Right hindlimb (tissue), 1 donor: ENCODE results near the gene HMG20B.

Experiments used
- DNase-seq: peaks from one replicate; pipeline ENCODE4 v3.0.0-alpha.2; 2018

The HMG20B gene

DNA sequence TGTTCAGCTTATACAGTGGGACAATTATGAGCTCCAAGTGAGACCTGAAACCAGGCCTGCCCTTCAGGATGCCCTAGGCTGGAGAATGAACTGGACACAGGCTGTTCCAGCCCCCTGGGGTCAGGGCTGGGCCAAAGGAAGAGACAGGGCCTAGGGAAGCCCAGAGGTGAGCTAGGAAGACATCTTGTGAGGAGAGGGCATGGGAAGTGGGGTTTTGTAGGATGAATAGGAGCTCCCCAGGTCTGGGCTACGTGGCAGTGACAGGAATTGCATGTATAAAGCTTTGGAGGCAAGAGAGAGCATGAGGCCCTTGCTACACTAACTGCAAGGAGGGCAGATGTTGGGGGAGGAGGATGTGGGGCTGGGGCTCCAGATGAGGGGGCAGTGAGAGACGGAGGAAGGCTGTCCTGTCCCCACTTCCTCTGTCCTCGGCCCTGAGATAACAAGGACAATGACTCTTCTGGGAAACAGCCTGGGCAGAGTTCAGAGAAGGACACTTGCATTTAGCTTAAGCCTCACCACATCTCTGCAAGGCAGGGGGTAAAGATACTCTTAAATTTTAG is 35.4 kb downstream of the HMG20B start:
- DNase-seq = no peak

DNA sequence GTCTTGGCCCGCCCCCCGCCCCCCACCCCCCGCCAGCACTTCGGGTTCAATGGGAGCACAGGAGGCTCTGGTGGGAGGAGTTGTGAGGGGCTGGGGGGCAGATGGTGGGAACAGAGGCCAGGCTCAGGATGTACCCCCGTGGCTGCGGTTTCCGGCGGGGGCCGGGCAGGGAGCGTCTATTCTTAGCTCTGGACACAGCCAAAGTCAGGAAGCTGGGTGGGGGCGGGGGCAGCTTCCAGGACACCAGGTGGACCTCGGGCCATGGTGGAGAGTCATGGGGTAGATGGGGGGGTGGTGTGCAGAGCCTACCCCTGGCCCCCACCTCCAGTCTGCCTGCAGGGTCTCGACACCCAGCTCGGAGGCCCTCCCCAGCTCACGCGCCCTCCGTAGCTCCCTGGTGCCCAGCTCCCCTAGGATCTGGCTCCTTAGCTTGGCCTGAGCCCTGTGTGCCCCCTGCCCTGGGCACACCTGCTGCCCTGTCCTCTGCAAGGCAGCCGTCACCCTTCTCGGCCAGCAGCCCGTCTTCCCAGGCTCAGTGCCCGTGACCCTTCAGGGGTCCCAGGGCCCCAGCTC is 36.1 kb downstream of the HMG20B start:
- peak; percentile 62 for DNase-seq

DNA sequence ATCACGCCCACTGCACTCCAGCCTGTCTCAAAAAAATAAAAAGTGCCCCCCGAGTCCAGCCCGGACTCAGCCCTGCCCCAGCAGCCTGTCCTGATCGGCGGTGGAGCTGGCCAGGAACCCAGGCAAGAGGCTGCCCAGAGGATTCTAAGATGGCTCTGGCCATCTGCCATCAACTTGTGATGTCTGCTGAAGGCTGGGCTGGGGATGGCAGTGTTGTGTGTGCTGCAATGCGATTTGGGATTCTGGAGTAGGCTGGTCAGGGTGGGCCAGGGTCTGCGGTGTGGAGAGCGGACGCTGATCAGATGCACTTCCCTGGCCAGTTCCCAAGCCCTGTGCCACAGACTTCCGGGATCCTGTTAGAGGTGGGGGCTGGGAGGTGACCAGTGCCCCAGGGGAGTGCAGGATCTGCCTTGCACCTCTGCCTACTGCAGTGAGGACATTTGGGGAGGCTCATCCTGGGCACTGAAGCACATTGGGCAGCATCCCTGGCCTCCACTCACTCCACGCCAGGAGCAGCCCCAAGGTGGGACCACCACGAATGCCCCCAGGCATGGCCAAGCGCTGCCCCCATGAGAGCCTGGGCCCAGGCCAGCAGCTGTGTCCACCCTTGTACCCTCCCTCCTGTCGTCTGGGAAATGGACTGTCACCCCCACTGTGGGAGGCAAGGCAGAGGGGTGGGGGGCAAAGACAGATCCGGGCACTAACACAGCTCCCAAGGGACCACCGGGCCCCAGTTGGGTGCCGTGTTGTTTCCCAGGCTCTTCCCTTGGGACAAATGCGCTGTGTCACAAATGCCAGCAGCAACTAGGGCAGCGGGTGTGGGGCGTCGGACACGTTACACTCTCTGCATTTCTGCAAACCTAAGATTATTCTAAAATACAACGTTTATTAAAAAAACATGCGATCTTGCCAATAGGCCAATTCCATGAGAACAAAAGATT is 37.3 kb downstream of the HMG20B start:
- DNase-seq = peak; percentile 21

DNA sequence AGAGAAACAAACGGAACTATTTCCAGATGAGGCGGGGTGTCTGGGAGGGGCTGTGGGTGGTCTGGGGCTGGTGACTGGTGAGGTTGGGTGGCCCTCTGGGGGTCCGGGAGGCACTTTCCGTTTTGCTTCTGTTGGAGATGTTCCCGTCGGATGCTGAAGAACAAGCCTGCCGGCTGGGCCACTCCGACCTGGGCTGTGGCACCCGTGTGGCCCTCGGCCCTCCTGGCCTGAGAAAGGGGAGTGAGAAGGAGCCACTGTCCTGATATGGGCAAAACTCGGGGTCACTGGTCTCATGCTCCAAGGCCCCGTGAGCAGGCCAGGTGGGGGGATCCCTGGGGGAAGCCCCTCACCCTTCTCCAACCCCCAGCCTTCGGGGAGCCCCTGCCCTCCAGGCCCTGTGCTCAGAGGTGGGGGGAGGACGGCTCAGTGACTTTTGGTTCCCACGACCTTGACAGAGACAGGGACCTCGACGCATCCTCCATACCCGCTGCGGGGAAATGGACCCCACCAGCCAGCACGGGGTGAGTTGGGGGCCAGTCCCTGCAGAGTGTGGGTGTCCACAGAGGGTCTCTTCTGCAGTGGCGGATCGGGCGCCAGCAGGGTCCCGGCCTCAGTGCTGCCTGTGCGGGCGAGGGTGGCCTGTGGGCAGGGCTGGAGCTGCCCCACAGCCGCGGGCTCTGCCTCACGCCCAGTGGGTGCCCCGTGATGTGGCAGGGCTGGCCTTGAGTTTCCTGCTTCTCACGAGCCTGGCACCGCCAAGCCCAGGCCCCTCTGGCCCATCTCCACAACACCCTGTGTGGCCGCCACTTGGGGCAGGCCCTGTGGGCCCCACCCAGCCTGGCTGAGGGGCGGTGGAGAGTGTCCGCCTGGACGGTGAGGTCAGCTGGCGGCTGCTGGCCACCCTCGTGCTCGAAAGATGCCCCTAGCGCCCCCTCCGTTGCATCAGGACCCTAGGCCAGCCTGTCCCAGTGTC is 38.3 kb downstream of the HMG20B start:
- DNase-seq = peak; percentile 19

DNA sequence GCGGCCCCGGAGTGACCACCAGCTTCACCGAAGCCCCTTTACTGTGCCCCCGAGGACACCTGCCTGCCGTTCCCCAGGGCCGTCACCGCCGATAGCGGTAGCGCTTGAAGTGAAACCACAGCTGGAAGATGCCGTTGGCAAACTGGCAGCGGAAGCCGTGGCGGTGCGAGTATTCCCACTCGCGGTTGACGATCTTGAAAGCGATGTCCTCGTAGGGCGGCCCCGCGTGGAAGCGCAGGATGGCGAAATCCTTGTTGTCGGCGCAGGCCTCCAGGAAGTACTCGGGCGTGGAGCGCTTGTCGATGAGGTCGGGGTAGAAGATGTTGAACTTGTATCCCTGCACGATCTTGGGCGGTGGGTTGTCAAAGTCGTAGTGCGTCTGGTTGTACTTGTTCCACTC is 39.1 kb downstream of the HMG20B start:
- no peak for DNase-seq

DNA sequence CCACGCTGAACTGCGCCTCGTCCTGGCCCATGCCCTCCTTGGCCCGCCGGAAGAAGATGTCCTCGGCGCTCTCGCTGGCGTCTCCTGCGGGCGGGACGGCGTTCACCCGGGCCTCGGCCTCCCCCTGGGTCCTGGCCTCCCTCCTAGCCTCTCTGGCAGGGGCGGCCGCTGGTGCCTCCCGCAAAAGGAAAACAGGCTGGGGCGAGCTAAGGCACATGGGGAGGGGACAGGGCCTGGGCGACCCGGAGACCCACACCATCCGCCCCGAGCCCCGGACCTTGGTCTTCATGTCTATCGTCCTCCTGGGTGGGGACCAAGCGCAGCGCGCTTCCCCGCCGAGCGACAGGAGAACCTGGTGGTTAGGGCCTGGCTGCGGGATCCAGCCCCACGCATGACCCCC is 39.6 kb downstream of the HMG20B start:
- DNase-seq = no peak

DNA sequence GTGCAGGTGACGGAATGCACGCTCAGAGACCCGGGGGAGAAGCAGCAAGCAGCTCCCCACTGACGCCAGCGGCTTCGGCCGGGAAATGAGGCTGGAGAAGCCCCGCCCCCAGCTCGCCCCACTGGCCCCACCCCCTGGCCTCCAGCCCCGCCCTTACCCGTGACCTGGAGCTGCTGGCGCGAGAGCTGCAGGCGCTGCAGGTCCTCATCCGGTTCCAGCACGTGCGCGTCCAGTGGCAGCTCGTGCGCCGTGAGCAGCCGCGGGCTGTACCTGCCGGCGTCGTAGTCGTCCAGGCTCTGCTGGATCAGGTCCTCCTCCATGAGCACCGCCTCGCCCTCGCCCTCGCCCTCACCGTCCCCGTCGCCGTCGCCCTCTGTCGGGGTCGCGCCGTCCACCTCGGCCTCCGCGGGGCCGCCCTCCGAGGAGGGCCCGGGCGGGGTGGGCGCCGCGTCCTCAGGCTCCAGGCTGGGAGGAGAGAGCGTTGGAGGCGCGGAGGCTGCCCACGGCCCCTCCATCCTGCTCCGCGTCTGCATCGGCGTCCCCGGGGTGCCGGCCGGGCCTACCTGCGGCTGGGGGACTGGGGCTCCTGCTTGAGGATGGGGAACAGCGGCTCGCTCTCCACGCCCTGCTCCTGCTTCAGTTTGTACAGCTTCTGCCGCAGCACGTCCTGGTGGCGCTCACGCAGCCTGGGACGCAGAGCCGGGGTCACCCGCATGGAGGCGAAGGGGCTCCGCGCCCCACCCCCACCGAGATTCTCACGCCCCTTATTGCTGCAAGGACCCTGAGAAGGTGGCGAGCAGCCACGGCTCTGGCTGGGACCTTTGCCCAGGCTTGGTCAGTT is 40.4 kb downstream of the HMG20B start:
- peak; percentile 34 for DNase-seq

DNA sequence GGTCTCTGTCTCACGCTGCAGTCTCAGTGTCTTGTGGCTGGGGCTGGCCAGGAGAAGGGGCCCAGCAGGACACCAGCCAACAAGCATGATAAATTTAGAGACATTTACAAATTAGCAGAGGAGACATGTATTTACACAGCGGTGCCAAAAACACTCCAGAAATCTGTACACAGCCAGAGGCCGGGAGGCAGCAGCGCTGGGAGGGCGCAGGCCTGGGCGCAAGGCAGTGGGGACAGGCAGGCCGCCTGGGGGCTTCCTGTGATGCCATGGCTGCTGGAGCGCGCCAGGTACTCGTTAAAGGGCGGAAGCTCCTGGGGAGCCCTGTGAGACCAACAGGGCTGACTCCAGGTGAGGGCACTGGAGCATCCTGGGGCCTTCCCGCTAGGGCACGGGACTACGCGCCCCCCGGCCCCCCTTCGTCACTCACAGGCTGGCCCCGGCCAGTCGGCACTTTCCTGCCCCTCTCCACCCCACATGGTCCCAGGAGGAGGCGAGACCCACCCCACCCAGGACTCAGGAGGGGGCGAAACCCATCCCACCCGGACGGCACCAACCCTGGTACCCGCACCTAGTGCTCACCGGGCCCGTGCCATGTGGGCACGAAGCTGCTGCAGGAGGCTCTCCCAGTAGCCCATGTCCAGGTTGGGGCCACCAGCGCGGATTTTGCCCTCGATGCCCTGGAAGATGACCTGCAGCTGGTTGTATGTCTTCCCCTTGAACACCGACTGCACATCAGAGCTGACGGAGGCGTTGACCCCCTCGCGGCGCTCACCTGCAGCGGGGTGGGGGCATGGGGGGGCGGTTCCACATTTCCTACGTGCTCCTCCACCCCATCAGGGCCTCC is 41.3 kb downstream of the HMG20B start:
- no peak for DNase-seq

DNA sequence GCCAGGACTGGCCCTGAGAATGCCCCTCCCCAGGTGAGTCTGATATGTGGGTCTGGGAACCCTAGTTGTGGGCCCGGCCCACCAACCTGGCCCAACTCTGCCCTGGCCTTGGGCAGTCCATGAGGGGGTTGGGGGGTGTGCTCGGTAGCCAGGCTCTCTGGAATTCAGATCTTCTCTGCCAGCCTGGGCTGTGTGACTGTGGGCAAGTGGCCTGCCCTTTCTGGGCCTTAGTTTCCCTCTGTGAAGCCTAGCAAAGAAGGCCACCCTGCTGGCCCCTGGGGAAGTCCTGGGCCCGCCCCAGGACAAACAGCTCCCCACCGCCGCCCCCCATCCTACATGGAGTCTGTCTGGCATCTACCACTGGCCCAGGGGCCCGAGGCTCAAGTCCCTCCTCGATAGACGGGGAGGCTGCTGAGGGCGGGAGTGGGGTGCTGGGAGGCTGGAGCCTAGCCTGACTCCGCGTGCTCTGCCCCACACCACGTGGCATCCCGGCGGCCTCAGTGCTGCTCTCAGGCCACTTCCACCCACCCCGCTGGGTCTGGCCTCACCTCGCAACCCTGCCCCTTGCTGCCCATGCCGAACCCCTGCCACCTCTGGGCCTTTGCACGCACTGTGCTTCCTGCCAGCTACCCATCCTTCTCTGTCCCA is 42.2 kb downstream of the HMG20B start:
- no peak for DNase-seq

DNA sequence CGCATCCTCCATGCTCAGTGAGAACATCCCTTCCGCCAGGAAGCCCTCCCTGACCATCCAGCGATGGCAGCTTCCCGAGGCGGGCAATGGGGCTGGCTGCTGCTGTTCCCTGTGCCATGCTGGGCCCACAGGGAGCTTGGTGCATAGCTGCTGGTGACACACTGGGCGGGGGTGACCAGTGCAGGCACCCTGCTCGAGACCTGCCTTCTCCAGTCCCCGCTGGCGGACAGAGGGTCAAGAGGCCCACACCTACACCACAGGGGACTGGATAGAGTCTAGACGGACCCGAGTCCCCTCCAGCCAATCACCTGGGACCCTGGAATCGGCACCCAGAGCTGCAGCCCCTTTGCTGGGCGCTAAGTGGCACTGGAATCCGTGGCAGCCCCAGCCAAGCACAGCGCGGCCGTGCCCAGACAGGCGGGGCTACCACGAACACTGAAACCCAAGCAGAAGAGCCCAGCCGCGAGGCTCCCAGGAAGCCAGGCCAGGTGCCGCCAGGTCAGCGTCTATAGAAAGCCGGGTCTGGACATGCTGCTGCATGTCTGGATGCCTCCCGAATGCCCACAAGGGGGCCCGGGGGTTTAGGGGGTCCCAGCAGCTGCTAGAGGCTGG is 42.9 kb downstream of the HMG20B start:
- DNase-seq = no peak

DNA sequence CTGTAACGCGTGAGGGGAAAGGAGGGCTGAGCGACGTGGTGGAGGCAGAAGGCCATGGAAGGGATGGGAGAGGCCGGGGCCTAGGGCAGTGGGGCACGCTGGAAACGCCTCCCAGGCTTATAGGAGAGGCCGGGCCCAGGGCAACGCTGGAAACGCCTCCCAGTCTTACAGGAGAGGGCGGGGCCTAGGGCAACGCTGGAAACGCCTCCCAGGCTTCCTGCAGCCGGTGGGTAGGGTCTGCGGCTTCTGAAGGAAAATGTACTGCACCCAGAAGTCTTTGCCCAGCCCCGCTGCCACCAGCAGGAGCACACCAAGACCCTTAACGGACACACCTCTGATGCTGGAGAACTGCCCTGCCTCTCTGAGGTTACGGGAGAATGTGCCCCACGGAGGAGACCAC is 44.7 kb downstream of the HMG20B start:
- no peak for DNase-seq

DNA sequence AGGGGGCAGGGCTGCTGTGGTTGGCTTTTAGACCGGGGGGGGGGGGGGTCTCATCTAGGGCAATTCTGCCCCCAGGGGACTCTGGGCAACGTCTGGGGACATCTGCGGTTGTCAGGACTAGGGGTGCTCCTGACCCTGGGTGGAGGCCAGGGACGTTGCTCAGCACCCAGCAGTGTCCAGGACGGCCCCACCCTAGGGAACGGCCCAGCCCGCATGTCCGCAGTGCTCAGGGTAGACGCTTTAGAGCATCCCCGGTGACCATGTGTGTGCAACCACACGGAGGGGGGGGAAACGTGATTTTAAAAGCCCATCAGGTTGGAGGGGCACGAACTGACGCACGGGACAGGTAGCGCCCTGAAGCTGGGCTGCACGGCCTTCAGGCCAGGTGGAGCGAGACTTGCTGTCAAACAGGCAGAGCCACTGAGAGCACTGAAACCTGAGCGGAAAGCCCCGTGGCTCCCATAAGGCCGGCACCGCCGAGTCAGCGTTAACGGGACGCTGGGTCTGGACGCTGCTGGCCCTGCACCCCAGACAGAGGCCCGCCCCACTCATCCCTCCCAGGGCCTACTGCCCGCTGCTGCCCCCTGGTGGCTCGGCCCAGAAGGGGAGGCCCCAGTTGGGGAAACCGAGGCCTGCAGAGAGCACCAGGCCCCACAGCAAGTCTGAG is 45.5 kb downstream of the HMG20B start:
- peak; percentile 71 for DNase-seq

DNA sequence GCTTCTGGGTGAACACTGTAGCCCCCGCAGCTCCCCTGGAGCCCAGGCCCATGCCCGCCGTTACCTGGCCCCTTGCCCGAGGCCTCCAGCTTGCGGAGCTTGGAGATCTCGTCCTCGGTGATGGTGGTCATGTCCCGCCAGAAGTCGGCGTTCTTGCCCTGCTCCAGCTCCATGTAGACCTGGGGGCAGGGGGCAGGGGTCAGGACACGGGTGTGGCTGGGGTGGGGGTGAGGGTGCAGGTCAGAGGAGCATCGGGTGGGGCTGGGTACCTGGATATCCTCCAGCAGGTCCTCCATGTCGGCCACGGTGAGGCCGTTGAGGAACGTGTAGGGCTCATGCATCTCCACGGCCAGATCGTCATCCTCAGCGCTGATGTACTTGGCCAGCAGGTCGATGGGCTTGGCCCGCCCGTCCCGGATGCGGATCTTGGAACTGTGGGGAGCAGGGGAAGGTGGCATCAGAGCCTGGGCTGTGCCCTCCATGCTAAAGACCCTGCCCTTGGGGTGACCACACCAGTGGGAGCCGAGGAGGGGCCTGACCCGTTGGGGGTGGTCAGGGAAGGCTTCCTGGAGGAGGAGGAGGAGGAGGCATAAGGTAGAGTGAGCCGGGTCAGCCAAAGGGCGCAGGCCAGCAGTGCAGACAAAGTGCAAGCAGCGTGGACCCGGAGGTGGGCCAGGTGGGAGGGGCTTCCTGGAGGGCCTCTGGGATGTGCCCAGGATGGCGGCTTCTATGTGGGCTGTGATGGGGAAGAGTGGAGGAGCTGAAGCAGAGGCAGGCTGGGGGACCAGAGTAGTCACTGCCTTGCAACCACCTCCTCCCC is 46.3 kb downstream of the HMG20B start:
- no peak for DNase-seq

DNA sequence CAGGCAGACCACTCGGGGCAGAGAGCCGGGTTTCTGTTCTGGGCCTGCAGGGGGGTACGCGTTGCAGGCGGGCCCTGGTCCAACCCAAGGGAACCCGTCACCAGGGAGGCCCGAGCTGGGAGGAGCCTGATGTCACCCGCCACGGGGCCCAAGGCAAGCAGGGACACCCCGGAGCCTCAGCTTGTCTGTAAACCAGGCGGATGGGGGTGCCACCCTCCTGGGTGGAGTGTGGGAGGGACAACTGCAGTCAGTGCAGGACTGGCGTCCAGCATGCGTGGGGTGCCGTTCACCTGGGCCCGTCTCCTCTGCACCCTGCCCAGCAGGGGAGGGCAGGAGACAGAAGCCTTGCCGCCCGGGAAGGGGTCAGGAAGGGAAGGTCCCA is 46.9 kb downstream of the HMG20B start:
- DNase-seq = no peak

DNA sequence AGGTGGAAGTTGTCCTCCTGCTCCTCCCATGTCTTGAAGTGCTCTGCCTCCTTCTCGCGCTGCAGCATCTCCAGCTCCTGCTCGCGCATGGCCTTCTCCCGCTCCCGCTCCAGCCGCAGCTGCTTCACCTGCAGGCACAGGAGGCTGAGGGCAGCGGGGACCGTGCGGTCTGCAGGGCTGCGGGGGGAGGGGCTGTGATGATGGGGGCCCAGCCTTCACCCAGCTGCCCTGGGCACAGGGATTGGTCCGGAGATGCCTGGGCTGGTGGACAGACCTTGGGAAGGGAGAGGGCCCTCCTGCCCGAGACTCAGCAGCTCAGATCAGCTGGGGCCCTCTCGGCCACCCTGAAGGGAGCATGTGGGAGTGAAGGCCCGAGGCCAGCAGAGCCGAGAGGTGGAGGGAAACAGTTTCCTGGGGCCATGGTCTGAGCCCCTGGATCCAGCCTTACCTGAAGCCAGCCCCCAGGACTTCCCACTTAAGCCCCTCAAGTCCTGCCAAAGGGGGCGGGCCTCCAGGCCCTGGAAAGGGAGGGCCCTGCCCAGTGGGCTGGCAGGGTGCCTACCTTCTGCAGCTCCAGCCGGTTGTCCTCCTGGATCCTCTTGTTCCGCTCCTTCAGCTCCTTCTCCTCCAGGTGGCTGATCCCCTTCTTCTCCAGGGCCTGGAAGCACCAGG is 47.5 kb downstream of the HMG20B start:
- no peak for DNase-seq

DNA sequence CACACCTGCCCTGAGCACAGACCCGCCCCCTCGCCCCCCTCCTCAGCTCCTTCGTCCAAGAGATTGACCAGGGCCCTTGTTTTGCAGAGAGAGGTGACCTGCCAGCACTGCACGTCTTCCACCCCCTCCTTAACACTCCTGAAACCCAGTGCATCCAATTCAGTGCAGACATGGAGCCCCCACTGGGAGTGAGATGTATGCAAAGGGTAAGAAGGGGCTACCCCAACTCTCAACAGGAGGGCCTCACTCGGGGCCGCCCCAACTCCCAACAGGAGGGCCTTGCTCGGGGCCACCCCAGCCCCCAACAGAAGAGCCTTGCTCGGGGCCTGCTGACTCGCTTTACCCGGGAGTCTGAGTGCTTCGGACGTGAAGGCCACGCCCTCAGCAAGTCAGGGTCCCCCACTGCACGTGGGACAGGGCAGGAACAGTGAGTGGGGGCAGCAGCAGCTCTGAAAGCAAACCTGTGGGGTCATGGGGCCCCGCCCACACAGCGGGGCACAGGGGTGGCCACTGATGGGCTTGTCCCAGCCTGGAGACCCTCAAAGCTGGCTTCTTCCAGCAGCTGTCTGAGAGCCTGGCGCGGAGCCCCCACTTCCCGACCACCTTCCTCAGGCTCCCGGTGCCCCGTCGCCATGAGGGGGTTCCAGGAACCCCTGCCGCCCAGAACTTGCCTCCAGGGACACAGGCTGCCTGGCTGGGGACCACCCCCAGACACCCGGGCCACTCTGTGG is 48.2 kb downstream of the HMG20B start:
- DNase-seq = no peak

DNA sequence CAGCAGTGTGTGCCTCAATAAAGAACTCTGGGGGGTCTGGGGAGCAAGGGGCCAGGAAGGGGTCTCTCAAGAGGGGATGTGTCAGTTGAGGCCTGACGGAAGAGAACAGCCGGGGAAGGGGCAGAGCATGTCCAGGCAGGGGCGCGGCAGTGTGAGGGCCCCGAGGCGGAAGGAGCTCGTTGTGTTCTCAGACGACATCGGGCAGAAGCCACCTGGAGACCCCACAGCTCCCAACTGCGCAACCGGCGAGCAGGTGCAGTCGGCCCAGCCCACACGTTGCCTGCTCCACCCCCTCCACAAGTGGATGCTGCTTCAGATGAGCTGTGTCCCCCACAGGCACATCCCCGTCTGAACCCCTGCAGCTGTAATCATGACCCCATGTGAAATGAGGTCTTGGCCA is 48.9 kb downstream of the HMG20B start:
- DNase-seq = no peak
